Transverse colon (tissue), 4 donors: ENCODE measurements around the gene PIR. TPM values are rescaled to one million over a fixed set of nuclear protein-coding genes. Genes with fewer than 3 reads are reported as not detected.

Experiments used
- DNase-seq: peaks from one replicate; pipeline ENCODE4 v3.0.0-alpha.2; 2019
- H3K27ac ChIP-seq, 4 donors: fragments of 200-600 bp; sonication (generic); 2 replicates each; pipeline ENCODE4 v1.5.1; 2016 to 2018; ENCODE audit warnings: inconsistent platforms in 4 of 4
- H3K27me3 ChIP-seq: fragments of 200-600 bp; sonication (generic); 2 replicates; pipeline ENCODE4 v1.5.1; 2017; ENCODE audit warnings: inconsistent platforms
- H3K36me3 ChIP-seq, 4 donors: fragments of 200-600 bp; sonication (generic); 2 replicates each; pipeline ENCODE4 v1.5.1; 2017 to 2019; ENCODE audit warnings: inconsistent platforms in 4 of 4
- H3K4me1 ChIP-seq, 4 donors: fragments of 200-600 bp; sonication (generic); 2 replicates each; pipeline ENCODE4 v1.5.1; 2017 to 2020; ENCODE audit warnings: inconsistent platforms in 4 of 4
- H3K4me3 ChIP-seq, 4 donors: fragments of 200-600 bp; sonication (generic); 1 replicate in 1 of 4; 2 replicates in 3 of 4; pipeline versions ENCODE4 v1.5.1 to v1.6.1; 2017 to 2019; ENCODE audit warnings: inconsistent platforms in 4 of 4
- H3K9me3 ChIP-seq, 2 donors: fragments of 200-600 bp; sonication (generic); 2 replicates each; pipeline ENCODE4 v1.5.1; 2017 to 2019; ENCODE audit warnings: inconsistent platforms in 2 of 2
- CTCF ChIP-seq, 5 experiments: fragments of 200-600 bp in 3 of 5; fragments of 450-650 bp in 2 of 5; sonication (generic) in 3 of 5; IDR thresholded peaks; 1 replicate in 2 of 5; 2 replicates in 3 of 5; pipeline ENCODE4 v1.5.1; 2016 to 2017; ENCODE audit warnings: antibody characterized with exemption in 5 of 5, inconsistent platforms in 3 of 5, mild to moderate bottlenecking in 2 of 5, moderate library complexity in 1 of 5
- EP300 ChIP-seq: sonication (generic); formaldehyde crosslinking; IDR thresholded peaks from one replicate; pipeline ENCODE4 v1.6.1; 2017; ENCODE audit warnings: antibody characterized with exemption, low read depth
- POLR2A ChIP-seq: fragments of 450-650 bp; IDR thresholded peaks from one replicate; pipeline ENCODE4 v1.6.1; 2016; ENCODE audit warnings: antibody characterized with exemption, mild to moderate bottlenecking, moderate library complexity
- POLR2AphosphoS5 ChIP-seq, 3 donors: sonication (generic); formaldehyde crosslinking; IDR thresholded peaks; one replicate each; pipeline ENCODE4 v1.6.1; 2016; ENCODE audit warnings: antibody characterized with exemption in 3 of 3
- WGBS, 2 donors: methylation state at CpG; one replicate each; pipeline ENCODE4 v1.1.5; 2018; ENCODE audit warnings: low coverage in 1 of 2; 5-methylcytosine and 5-hydroxymethylcytosine counted together
- in situ Hi-C, 4 donors: fragments of 200-750 bp; cut with MboI; loops; one replicate each; pipeline versions ENCODE4 v1.15.0 to v1.15.1; 2017; ENCODE audit warnings: low sequenced_read_pairs in 3 of 4, low pct_ligation_motif_present in 1 of 4, low pct_unique_long_range_greater_than_20kb in 1 of 4
- intact Hi-C: fragments of 100-400 bp; cut with DNase I; formaldehyde crosslinking; loops from one replicate; pipeline ENCODE4 v1.15.1; 2023; ENCODE audit warnings: low total_unique reads
- total RNA-seq, 4 donors: library from RNA; depleted of rRNA; stranded (reverse); fragments of >200 nt; gene quantifications; one replicate each; pipeline ENCODE4 v1.1.0, GENCODE V29; 2016

Gene PIR
- total RNA-seq, 4 donors from 2014 or later: 10.0 to 85.8 (median 11.6) TPM; not detected in 1

DNA sequence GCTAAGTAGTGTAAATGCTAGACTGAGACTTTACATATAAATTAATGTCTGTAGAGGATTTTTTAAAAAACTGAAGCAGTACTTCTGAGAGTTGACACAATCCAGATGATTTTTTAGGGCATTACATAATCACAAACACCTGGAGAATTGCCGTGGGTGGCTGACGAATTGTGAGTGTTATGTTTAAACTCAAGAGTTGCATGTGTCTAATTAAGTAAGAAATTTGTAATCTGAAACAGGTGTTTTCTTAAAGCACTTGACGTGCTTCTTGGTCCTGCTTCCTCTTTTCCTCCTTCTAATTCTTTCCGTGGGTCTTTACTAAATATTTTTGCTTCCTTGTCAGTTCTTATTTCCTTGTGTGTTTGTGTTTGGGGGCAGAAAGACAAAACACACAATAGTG is 27.8 kb downstream of the PIR start:
- no peaks in the 10 kb centered on the region for H3K27me3 ChIP-seq
- no peak overlapping the region for H3K4me3 ChIP-seq
- no peaks in the 10 kb centered on the region for H3K36me3 ChIP-seq
- DNase-seq: no peak
- no peaks in the 10 kb centered on the region for H3K9me3 ChIP-seq
- WGBS, 2 donors: 16 to 20% methylated on average over 1 to 4 of the region's 4 CpGs
- intact Hi-C loops: loop anchor here (5.0 kb wide), 1 partner anchor 123 kb away; no protein-coding TSS in a partner anchor
- H3K4me1 ChIP-seq: no peaks in the 10 kb centered on the region
- no peak overlapping the region for H3K27ac ChIP-seq
- in situ Hi-C loops: loop anchor here in 3 of 4 donors (10.0 to 25.0 kb wide), 2 partner anchors 121 to 128 kb away; partner anchors contain the start of gene PIGA (in 1 of the 3)
- TF ChIP-seq POLR2A (no peak), POLR2AphosphoS5 (IDR thresholded peaks at IDR 0.05) (no peak), CTCF (IDR thresholded peaks at IDR 0.05) (no peak), EP300 (no peak)

DNA sequence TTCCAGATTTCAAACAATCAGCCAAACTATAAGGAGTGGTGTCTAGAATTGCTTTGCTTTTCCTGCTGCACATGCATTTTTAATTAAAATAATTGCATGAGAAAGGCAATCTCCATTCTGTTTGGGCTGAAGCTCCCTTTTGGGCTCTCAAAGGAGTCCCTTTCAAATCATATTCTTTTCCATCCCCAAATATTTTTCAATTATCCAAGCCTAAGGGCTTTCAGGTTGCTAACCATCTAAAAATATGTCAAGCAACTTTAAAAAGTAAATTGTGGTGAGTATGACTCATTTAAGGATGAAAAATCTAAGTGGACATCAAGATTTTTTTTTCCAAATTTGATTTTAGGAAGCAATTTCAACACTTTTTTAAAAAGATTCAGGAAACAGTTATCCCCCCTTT is 28.4 kb downstream of the PIR start:
- Histone ChIP-seq H3K9me3 (no peaks in the 10 kb centered on the region), H3K4me1 (no peaks in the 10 kb centered on the region), H3K4me3 (no peak overlapping the region), H3K36me3 (no peaks in the 10 kb centered on the region), H3K27me3 (no peaks in the 10 kb centered on the region), H3K27ac (no peak overlapping the region)
- TF ChIP-seq POLR2AphosphoS5 (IDR thresholded peaks at IDR 0.05) (no peak), CTCF (IDR thresholded peaks at IDR 0.05) (no peak), EP300 (no peak), POLR2A (no peak)
- in situ Hi-C loops (loop anchor here in 3 of 4 donors (10.0 to 25.0 kb wide), 2 partner anchors 120 to 127 kb away; partner anchors contain the start of gene PIGA (in 1 of the 3)), intact Hi-C loops (loop anchor here (5.0 kb wide), 1 partner anchor 122 kb away; no protein-coding TSS in a partner anchor)
- DNase-seq: no peak

- intact Hi-C loops: no loop called here
- Histone ChIP-seq H3K4me3 (no peak overlapping the region), H3K27me3 (no peaks in the 10 kb centered on the region), H3K36me3 (no peaks in the 10 kb centered on the region), H3K27ac (no peak overlapping the region), H3K4me1 (no peaks in the 10 kb centered on the region), H3K9me3 (no peaks in the 10 kb centered on the region)
- WGBS, 2 donors: 80% methylated on average over 1 of the region's 1 CpG; no CpG with 5 or more reads in 1 of the 2 donors
- in situ Hi-C loops: loop anchor here in 1 of 4 donors (25.0 kb wide), 1 partner anchor 115 kb away; the partner anchor contains the start of gene PIGA
- no peak for DNase-seq
- TF ChIP-seq CTCF (IDR thresholded peaks at IDR 0.05) (no peak), EP300 (no peak), POLR2AphosphoS5 (IDR thresholded peaks at IDR 0.05) (no peak), POLR2A (no peak)
Observed at GRCh38 chrX:15451913-15452312, 41.2 kb downstream of the PIR start.

DNA sequence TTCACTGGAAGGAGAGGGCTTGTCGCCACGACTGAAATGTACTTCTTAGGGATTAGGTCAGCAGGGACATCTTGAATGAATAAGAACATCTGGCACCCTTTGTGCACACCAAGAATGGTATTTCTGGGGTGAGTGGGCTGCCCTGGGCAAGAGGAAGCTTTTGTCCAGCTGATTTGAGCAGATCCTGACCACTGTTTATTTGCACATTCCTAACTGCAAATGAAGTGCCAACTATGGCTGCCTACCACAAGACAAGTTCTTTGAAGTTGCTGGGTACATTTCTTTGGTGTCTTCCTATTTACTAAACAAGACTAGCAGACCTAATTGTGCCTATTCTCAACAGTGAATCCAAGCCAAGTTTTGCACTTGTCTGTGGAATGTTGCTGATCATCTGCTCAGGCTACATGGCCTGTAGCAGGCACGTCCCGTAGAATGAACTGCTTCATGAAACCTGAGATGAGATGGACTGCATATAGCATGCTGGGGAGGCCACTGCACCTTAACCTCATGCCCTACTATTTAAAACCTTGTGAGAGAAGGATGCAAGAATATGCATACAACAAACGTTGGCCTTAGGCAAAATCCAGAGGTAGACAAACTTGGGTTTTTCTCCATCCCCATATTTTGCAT is 45.0 kb downstream of the PIR start:
- no peaks in the 10 kb centered on the region for H3K36me3 ChIP-seq
- no peak for DNase-seq
- 73% methylated on average over 5 of the region's 5 CpGs; no CpG with 5 or more reads in 1 of the 2 donors for WGBS, 2 donors
- no peak overlapping the region for H3K4me3 ChIP-seq
- TF ChIP-seq POLR2A (no peak), EP300 (no peak), POLR2AphosphoS5 (IDR thresholded peaks at IDR 0.05) (no peak), CTCF (IDR thresholded peaks at IDR 0.05) (no peak)
- H3K27ac ChIP-seq: no peak overlapping the region
- no peaks in the 10 kb centered on the region for H3K27me3 ChIP-seq
- H3K4me1 ChIP-seq: no peaks in the 10 kb centered on the region
- in situ Hi-C loops: no loop called here
- no peaks in the 10 kb centered on the region for H3K9me3 ChIP-seq
- intact Hi-C loops: no loop called here
